GM12878 (cell line): ENCODE data around the gene NHSL2. TPM values are rescaled to one million over a fixed set of nuclear protein-coding genes. Genes with fewer than 3 reads are reported as not detected.

Experiments used
- E2F8 ChIP-seq: fragments of 450-650 bp; IDR thresholded peaks from 2 replicates; pipeline ENCODE4 v1.6.1; 2018; ENCODE audit warnings: mild to moderate bottlenecking, low read depth, moderate library complexity; ENCODE audit not compliant: partially characterized antibody
- EZH2 ChIP-seq: IDR thresholded peaks from 2 replicates; pipeline ENCODE4 v1.6.1; 2012; ENCODE audit warnings: low read depth, mild to moderate bottlenecking, control low read depth, inconsistent platforms, low read length, borderline replicate concordance; ENCODE audit not compliant: control insufficient read depth
- MAX ChIP-seq: IDR thresholded peaks from 2 replicates; pipeline ENCODE4 v1.6.1; 2012; ENCODE audit warnings: low read depth, low read length, improper control_type of control experiment
- MEF2A ChIP-seq: IDR thresholded peaks from 2 replicates; pipeline ENCODE4 v1.6.1; 2011; ENCODE audit warnings: low read depth, mild to moderate bottlenecking, low read length, moderate library complexity; ENCODE audit not compliant: insufficient read depth
- MYB ChIP-seq: fragments of 150-350 bp; IDR thresholded peaks from 2 replicates; pipeline ENCODE4 v1.6.1; 2014; ENCODE audit warnings: mild to moderate bottlenecking, low read depth, low read length, borderline replicate concordance
- NFYA ChIP-seq: IDR thresholded peaks from 2 replicates; pipeline ENCODE4 v1.6.1; 2011; ENCODE audit warnings: low read depth, mild to moderate bottlenecking, low read length, improper control_type of control experiment, borderline replicate concordance
- NFYB ChIP-seq: IDR thresholded peaks from 2 replicates; pipeline ENCODE4 v1.6.1; 2011; ENCODE audit warnings: low read depth, mild to moderate bottlenecking, low read length, improper control_type of control experiment, moderate library complexity; ENCODE audit not compliant: insufficient read depth
- NR2C1 ChIP-seq: fragments of 450-650 bp; IDR thresholded peaks from 2 replicates; pipeline ENCODE4 v1.6.1; 2017; ENCODE audit warnings: antibody characterized with exemption, mild to moderate bottlenecking, moderate library complexity
- RELA ChIP-seq: fragments of 450-650 bp; IDR thresholded peaks from 2 replicates; pipeline ENCODE4 v1.8.0; 2014; ENCODE audit warnings: borderline replicate concordance; ENCODE audit not compliant: partially characterized antibody
- SUPT20H ChIP-seq: IDR thresholded peaks from 2 replicates; pipeline ENCODE4 v1.6.1; 2011; ENCODE audit warnings: low read depth, mild to moderate bottlenecking, low read length, moderate library complexity, borderline replicate concordance; ENCODE audit not compliant: control insufficient read depth
- TCF3 ChIP-seq: IDR thresholded peaks from 2 replicates; pipeline ENCODE4 v1.6.1; 2012; ENCODE audit warnings: low read depth, mild to moderate bottlenecking, low read length, borderline replicate concordance; ENCODE audit not compliant: insufficient read depth
- polyA plus RNA-seq, 11 experiments: library from polyadenylated mRNA; depleted of rRNA in 4 of 11; unstranded in 6 of 11; stranded (reverse) in 5 of 11; fragments of >200 nt; fragmentation: Nextera tagmentation in 4 of 11; fragmentation: Illumina TruSeq in 1 of 11; extraction: Ambion mirVana in 4 of 11; extraction: Trizol in 1 of 11; gene quantifications; 1 replicate in 1 of 11; 2 replicates in 10 of 11; pipeline versions ENCODE4 v1.2.1 to v1.2.3, GENCODE V29; 2011 to 2016; ENCODE audit warnings: inconsistent platforms in 2 of 11, missing spikeins in 2 of 11, low read depth in 1 of 11
- total RNA-seq, 4 experiments: library from RNA; depleted of rRNA in 3 of 4; stranded (reverse); fragments of >200 nt in 3 of 4; fragmentation: Illumina TruSeq in 1 of 4; extraction: Trizol in 1 of 4; gene quantifications; 2 replicates each; pipeline versions ENCODE4 v1.2.1 to v1.2.3, GENCODE V29; 2013 to 2021

The NHSL2 gene
- total and polyA plus RNA-seq, 10 of the 15 experiments (the other 5 are each of a cell fraction or from before 2014, with no cell fraction given) = 0.05 to 0.53 (median 0.07) TPM; not detected in 2

DNA sequence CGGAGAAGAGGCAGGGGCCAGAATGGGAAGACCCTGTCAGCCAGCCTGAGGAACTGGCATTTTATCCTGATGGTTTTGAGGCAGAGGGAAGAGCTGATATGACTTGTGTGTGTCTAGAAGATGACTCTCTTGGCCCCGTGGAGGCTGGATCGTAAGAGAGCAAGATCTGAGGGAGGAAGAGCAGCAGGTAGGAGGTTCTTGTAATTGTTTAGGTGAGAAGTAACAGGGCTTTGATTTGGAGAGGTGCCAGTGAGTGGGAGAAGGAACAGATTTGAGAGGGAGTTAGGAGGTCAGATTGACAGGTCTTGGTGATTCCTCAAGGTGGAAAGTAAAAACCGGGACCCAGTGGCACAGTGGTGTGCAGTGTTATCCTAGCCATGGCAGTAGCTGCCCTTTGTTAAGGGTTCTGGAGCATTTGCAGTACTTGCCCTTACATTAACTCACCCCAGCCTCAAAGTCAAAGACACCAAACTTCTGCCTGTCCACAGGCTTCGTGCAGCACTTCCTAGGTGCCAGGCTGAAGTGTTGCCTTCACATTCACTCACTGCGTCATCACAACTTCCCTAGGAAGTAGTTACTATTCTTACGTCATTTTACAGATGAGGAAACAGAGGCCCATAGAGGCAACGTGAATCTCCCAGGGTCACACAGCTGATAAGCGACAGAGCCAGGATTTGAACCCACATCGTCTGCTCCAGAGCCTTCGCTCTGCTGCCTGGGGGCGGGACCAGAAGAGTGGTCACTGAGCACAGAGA, 197.4 kb downstream of the NHSL2 start (continued):
- TF ChIP-seq SUPT20H = no peak
- no peak for TF ChIP-seq E2F8
- no peak for TF ChIP-seq MYB
- no peak for TF ChIP-seq NR2C1
- no peak for TF ChIP-seq EZH2
- TF ChIP-seq NFYB = no peak
- no peak for TF ChIP-seq MAX
- no peak for TF ChIP-seq MEF2A
- no peak for TF ChIP-seq TCF3
- TF ChIP-seq NFYA = no peak
- no peak for TF ChIP-seq RELA
